MG63 (cell line): ENCODE measurements around the gene CELF6. TPM values are rescaled to one million over a fixed set of nuclear protein-coding genes. Genes with fewer than 3 reads are reported as not detected.
"Not testable (repeated sequence)": the region's sequence is repeated elsewhere in the genome, so short reads cannot be mapped to it uniquely, and the experiment has no call there.

Experiments used
- DNase-seq: peaks from one replicate; pipeline ENCODE4 v3.0.0-alpha.2; 2020
- H3K27me3 ChIP-seq: fragments of 250-450 bp; sonication (Bioruptor Pico); 2 replicates; pipeline ENCODE4 v1.5.1; 2020; ENCODE audit warnings: mild to moderate bottlenecking, moderate library complexity
- H3K36me3 ChIP-seq: fragments of 250-450 bp; sonication (Bioruptor Pico); 2 replicates; pipeline ENCODE4 v1.5.1; 2020; ENCODE audit warnings: mild to moderate bottlenecking, moderate library complexity
- H3K4me3 ChIP-seq: fragments of 250-450 bp; sonication (Bioruptor Pico); 2 replicates; pipeline ENCODE4 v1.5.1; 2020; ENCODE audit warnings: mild to moderate bottlenecking, moderate library complexity
- H3K9me3 ChIP-seq: fragments of 250-450 bp; sonication (Bioruptor Pico); 2 replicates; pipeline ENCODE4 v1.5.1; 2020; ENCODE audit warnings: mild to moderate bottlenecking, moderate library complexity
- total RNA-seq: library from RNA; depleted of rRNA; stranded (reverse); fragments of >200 nt; shearing (Covaris generic); gene quantifications from 2 replicates; pipeline ENCODE4 v1.2.3, GENCODE V29; 2014; ENCODE audit warnings: low replicate concordance

Gene CELF6
- total RNA-seq, 1 experiment from 2014 or later = 1.1 TPM

- DNase-seq = no peak
- no peaks in the 10 kb centered on the region for H3K9me3 ChIP-seq
- H3K36me3 ChIP-seq = no peaks in the 10 kb centered on the region
- H3K4me3 ChIP-seq = no peak overlapping the region
- H3K27me3 ChIP-seq = no peaks in the 10 kb centered on the region
These were observed 31.0 kb downstream of the CELF6 start for GRCh38 chr15:72288796-72289596.

GRCh38 chr15:72285927-72286516 lies 33.9 kb downstream of the CELF6 start:
- DNase-seq = peak; percentile 27
- H3K9me3 ChIP-seq = no peaks in the 10 kb centered on the region
- H3K4me3 ChIP-seq = no peak overlapping the region
- no peaks in the 10 kb centered on the region for H3K27me3 ChIP-seq
- no peaks in the 10 kb centered on the region for H3K36me3 ChIP-seq

- H3K4me3 ChIP-seq = no peak overlapping the region
These were observed 34.6 kb downstream of the CELF6 start for GRCh38 chr15:72285402-72285801.

GRCh38 chr15:72284781-72285180 lies 35.2 kb downstream of the CELF6 start:
- Histone ChIP-seq H3K27me3 (no peaks in the 10 kb centered on the region), H3K9me3 (no peaks in the 10 kb centered on the region), H3K36me3 (no peaks in the 10 kb centered on the region), H3K4me3 (no peak overlapping the region)
- no peak for DNase-seq

More at GRCh38 chr15:72285402-72285801, 34.6 kb downstream of the CELF6 start:
- H3K36me3 ChIP-seq = no peaks in the 10 kb centered on the region
- H3K27me3 ChIP-seq = no peaks in the 10 kb centered on the region
- H3K9me3 ChIP-seq = no peaks in the 10 kb centered on the region
- DNase-seq = no peak

GRCh38 chr15:72281713-72282112 lies 38.2 kb downstream of the CELF6 start:
- H3K9me3 ChIP-seq = no peaks in the 10 kb centered on the region
- no peaks in the 10 kb centered on the region for H3K27me3 ChIP-seq
- no peak overlapping the region for H3K4me3 ChIP-seq
- no peak for DNase-seq
- no peaks in the 10 kb centered on the region for H3K36me3 ChIP-seq

GRCh38 chr15:72280751-72281150 lies 39.2 kb downstream of the CELF6 start:
- Histone ChIP-seq H3K4me3 (no peak overlapping the region), H3K27me3 (no peaks in the 10 kb centered on the region), H3K36me3 (no peaks in the 10 kb centered on the region), H3K9me3 (no peaks in the 10 kb centered on the region)
- DNase-seq = no peak

- Histone ChIP-seq H3K9me3 (no peaks in the 10 kb centered on the region), H3K27me3 (no peaks in the 10 kb centered on the region), H3K36me3 (no peaks in the 10 kb centered on the region), H3K4me3 (no peak overlapping the region)
- DNase-seq = no peak
These were observed 41.2 kb downstream of the CELF6 start for GRCh38 chr15:72278737-72279136.

- Histone ChIP-seq H3K4me3 (no peak overlapping the region), H3K27me3 (no peaks in the 10 kb centered on the region), H3K9me3 (no peaks in the 10 kb centered on the region), H3K36me3 (peaks cover 5% of the 10 kb centered on the region; the same call in 1 of the 2 replicates)
- DNase-seq = no peak
These were observed 43.6 kb downstream of the CELF6 start for GRCh38 chr15:72276326-72276700.

- H3K4me3 ChIP-seq, DNase-seq, H3K9me3 ChIP-seq, H3K27me3 ChIP-seq, H3K36me3 ChIP-seq: not testable (repeated sequence)
These were observed 44.2 kb downstream of the CELF6 start for GRCh38 chr15:72275635-72276325.

- Histone ChIP-seq H3K27me3 (no peaks in the 10 kb centered on the region), H3K9me3 (no peaks in the 10 kb centered on the region)
These were observed 47.0 kb downstream of the CELF6 start for GRCh38 chr15:72272997-72273352.

GRCh38 chr15:72272213-72272996 lies 47.6 kb downstream of the CELF6 start, which contains the start of gene PARP6:
PARP6 (minus strand) TSS chr15:72272554; CDS start chr15:72267477, 5,077 bp downstream.
- Histone ChIP-seq H3K36me3 (peaks cover 39% of the 10 kb centered on the region), H3K27me3 (no peaks in the 10 kb centered on the region), H3K9me3 (no peaks in the 10 kb centered on the region), H3K4me3 (peak within 1 kb of the TSS; percentile 94)
- DNase-seq = peak; percentile 100

More at GRCh38 chr15:72272997-72273352, 47.0 kb downstream of the CELF6 start:
- Histone ChIP-seq H3K36me3 (peaks cover 34% of the 10 kb centered on the region), H3K4me3 (peak overlapping the region; percentile 94)
- no peak for DNase-seq

- Histone ChIP-seq H3K36me3 (peaks cover 45% of the 10 kb centered on the region), H3K4me3 (peak overlapping the region; percentile 94), H3K9me3 (no peaks in the 10 kb centered on the region), H3K27me3 (no peaks in the 10 kb centered on the region)
- DNase-seq = peak; percentile 32
These were observed 48.1 kb downstream of the CELF6 start for GRCh38 chr15:72271895-72272212.

- H3K9me3 ChIP-seq = no peaks in the 10 kb centered on the region
- H3K4me3 ChIP-seq = peak overlapping the region; percentile 94
- peaks cover 51% of the 10 kb centered on the region for H3K36me3 ChIP-seq
- no peak for DNase-seq
- H3K27me3 ChIP-seq = no peaks in the 10 kb centered on the region
These were observed 48.7 kb downstream of the CELF6 start for GRCh38 chr15:72271221-72271620.

- no peaks in the 10 kb centered on the region for H3K9me3 ChIP-seq
- no peak overlapping the region for H3K4me3 ChIP-seq
- H3K36me3 ChIP-seq = peaks cover 66% of the 10 kb centered on the region
- no peak for DNase-seq
- no peaks in the 10 kb centered on the region for H3K27me3 ChIP-seq
These were observed 50.2 kb downstream of the CELF6 start for GRCh38 chr15:72269739-72270138.

GRCh38 chr15:72265031-72265430 lies 54.9 kb downstream of the CELF6 start:
- Histone ChIP-seq H3K4me3 (no peak overlapping the region), H3K36me3 (peaks cover 97% of the 10 kb centered on the region), H3K9me3 (no peaks in the 10 kb centered on the region), H3K27me3 (no peaks in the 10 kb centered on the region)
- DNase-seq = no peak

GRCh38 chr15:72252663-72253299 lies 67.2 kb downstream of the CELF6 start:
- H3K36me3 ChIP-seq = peaks cover 86% of the 10 kb centered on the region
- no peak for DNase-seq

More at GRCh38 chr15:72252663-72253299, 67.2 kb downstream of the CELF6 start:
- H3K27me3 ChIP-seq = no peaks in the 10 kb centered on the region
- H3K4me3 ChIP-seq = no peak overlapping the region
- H3K9me3 ChIP-seq = no peaks in the 10 kb centered on the region
